Body of pancreas (tissue), 4 donors: ENCODE measurements around the gene TMEM30B. TPM values are rescaled to one million over a fixed set of nuclear protein-coding genes. Genes with fewer than 3 reads are reported as not detected.

Source experiments
- ATAC-seq: fragments of 150-250 bp; one replicate; pipeline ENCODE4 v1.9.1; 2016
- DNase-seq, 4 donors: peaks; one replicate each; pipeline ENCODE4 v3.0.0-alpha.2; 2019
- H3K27ac ChIP-seq, 4 donors: fragments of 200-600 bp; sonication (generic); 1 replicate in 3 of 4; 2 replicates in 1 of 4; pipeline versions ENCODE4 v1.5.1 to v1.6.1; 2016 to 2019; ENCODE audit warnings: mild to moderate bottlenecking in 1 of 4, mixed read lengths in 1 of 4, moderate library complexity in 1 of 4
- H3K27me3 ChIP-seq, 2 donors: fragments of 200-600 bp; sonication (generic); one replicate each; pipeline ENCODE4 v1.6.0; 2016; ENCODE audit warnings: mild to moderate bottlenecking in 1 of 2
- H3K36me3 ChIP-seq, 2 donors: fragments of 200-600 bp; sonication (generic); replicated peaks in 1 of 2; 2 replicates each; pipeline ENCODE4 v1.5.1; 2016; ENCODE audit warnings: low read depth in 2 of 2; ENCODE audit not compliant: insufficient read depth in 1 of 2
- H3K4me1 ChIP-seq: fragments of 200-600 bp; sonication (generic); one replicate; pipeline ENCODE4 v1.6.0; 2016
- H3K4me3 ChIP-seq, 2 donors: fragments of 200-600 bp; sonication (generic); 1 replicate in 1 of 2; 2 replicates in 1 of 2; pipeline ENCODE4 v1.5.1; 2016 to 2019
- H3K9me3 ChIP-seq, 3 donors: fragments of 200-600 bp; sonication (generic); 1 replicate in 2 of 3; 2 replicates in 1 of 3; pipeline ENCODE4 v1.5.1; 2016
- POLR2A ChIP-seq, 3 donors: fragments of 450-650 bp; IDR thresholded peaks; one replicate each; pipeline ENCODE4 v1.6.1; 2016; ENCODE audit warnings: antibody characterized with exemption in 3 of 3, mild to moderate bottlenecking in 2 of 3
- WGBS, 2 donors: methylation state at CpG; one replicate each; pipeline ENCODE4 v1.1.5; 2017; 5-methylcytosine and 5-hydroxymethylcytosine counted together
- intact Hi-C: fragments of 100-400 bp; cut with DNase I; formaldehyde crosslinking; loops from one replicate; pipeline ENCODE4 v1.15.1; 2023
- total RNA-seq, 2 donors: library from RNA; depleted of rRNA; stranded (reverse); fragments of >200 nt; gene quantifications; one replicate each; pipeline ENCODE4 v1.1.0, GENCODE V29; 2016
- TF ChIP-seq, protein P1 (sequence below), 7 experiments: fragments of 450-650 bp in 4 of 7; fragments of 200-600 bp in 3 of 7; sonication (generic) in 3 of 7; IDR thresholded peaks; one replicate each; pipeline ENCODE4 v1.5.1; 2016 to 2019; ENCODE audit warnings: antibody characterized with exemption in 7 of 7

TMEM30B gene
- total RNA-seq, 2 donors from 2014 or later = 14.5 to 30.4 TPM

- ATAC-seq (peak; percentile 24), DNase-seq (peak in 2 of 4 donors; percentile 33 to 44)
- intact Hi-C loops = no loop called here
- Histone ChIP-seq H3K36me3 (no peaks in the 10 kb centered on the region), H3K27me3 (peaks cover 0 to 3% of the 10 kb centered on the region in 2 donors), H3K4me1 (peaks cover 5% of the 10 kb centered on the region), H3K9me3 (no peaks in the 10 kb centered on the region), H3K27ac (no peak overlapping the region), H3K4me3 (no peak overlapping the region)
- no peak for TF ChIP-seq POLR2A (IDR thresholded peaks at IDR 0.05)
- TF ChIP-seq, protein P1, sequence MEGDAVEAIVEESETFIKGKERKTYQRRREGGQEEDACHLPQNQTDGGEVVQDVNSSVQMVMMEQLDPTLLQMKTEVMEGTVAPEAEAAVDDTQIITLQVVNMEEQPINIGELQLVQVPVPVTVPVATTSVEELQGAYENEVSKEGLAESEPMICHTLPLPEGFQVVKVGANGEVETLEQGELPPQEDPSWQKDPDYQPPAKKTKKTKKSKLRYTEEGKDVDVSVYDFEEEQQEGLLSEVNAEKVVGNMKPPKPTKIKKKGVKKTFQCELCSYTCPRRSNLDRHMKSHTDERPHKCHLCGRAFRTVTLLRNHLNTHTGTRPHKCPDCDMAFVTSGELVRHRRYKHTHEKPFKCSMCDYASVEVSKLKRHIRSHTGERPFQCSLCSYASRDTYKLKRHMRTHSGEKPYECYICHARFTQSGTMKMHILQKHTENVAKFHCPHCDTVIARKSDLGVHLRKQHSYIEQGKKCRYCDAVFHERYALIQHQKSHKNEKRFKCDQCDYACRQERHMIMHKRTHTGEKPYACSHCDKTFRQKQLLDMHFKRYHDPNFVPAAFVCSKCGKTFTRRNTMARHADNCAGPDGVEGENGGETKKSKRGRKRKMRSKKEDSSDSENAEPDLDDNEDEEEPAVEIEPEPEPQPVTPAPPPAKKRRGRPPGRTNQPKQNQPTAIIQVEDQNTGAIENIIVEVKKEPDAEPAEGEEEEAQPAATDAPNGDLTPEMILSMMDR (IDR thresholded peaks at IDR 0.05) = no peak
- WGBS, 2 donors = 61 to 68% methylated on average over 8 of the region's 8 CpGs
Measured at GRCh38 chr14:61260939-61261776, 20.0 kb downstream of the TMEM30B start.

DNA sequence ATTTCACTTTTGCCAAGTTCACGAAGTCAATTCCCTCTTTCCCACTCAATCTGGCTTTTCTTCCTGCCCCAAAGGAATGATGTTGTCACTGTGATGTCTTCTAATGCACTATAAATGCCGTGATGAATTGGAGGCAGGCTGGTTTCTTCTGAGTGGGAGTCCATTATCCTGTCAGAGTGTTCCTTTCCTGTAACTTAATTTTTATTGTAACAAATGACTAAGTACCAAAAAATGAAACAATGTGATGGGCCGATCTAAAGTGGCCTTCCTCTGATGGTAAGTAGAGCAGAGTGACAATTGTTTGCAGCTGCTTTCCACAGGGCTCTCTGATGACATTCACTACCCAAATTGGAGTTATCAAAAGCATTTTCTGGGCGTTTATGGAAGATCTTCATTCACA, 22.2 kb downstream of the TMEM30B start:
- Histone ChIP-seq H3K4me1 (peaks cover 5% of the 10 kb centered on the region), H3K27ac (no peak overlapping the region), H3K27me3 (peaks cover 0 to 3% of the 10 kb centered on the region in 2 donors), H3K36me3 (no peaks in the 10 kb centered on the region), H3K4me3 (no peak overlapping the region), H3K9me3 (no peaks in the 10 kb centered on the region)
- no peak for ATAC-seq
- TF ChIP-seq, protein P1 (IDR thresholded peaks at IDR 0.05) = no peak
- no peak for TF ChIP-seq POLR2A (IDR thresholded peaks at IDR 0.05)
- intact Hi-C loops = loop anchor here (10.0 kb wide), 1 partner anchor 904 kb away; no protein-coding TSS in a partner anchor
- DNase-seq = no peak
- WGBS, 2 donors = 58 to 69% methylated on average over 4 of the region's 4 CpGs

DNA sequence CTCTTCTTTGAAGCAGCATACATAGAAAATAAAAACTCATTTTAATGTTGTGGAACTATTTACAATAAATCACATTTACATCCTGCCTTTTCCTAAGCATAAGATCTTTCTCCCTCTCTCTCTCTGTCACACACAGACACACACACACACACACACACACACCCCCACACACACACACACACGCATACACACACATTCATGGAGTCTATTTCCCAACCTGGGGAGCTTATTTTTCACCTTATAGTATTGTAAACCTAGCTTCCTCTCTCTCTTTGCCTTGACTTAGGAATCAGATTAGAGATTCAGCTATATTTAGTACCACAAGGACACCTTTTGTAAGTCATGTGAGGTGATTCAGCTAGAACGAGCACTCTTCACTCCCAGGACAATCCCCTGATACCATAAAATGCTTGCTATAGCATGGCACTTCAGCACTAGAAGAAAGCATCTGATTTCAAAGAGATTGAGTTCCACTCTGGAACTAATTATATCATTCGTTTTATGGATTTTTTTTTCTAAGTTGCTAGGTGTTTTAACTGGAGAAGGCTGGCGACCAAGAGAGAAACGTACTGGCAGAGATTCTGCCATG, 23.6 kb downstream of the TMEM30B start:
- Histone ChIP-seq H3K27me3 (peaks cover 0 to 3% of the 10 kb centered on the region in 2 donors), H3K36me3 (no peaks in the 10 kb centered on the region), H3K27ac (no peak overlapping the region), H3K4me3 (no peak overlapping the region), H3K9me3 (no peaks in the 10 kb centered on the region), H3K4me1 (peaks cover 5% of the 10 kb centered on the region)
- intact Hi-C loops = loop anchor here (10.0 kb wide), 1 partner anchor 903 kb away; no protein-coding TSS in a partner anchor
- 52 to 57% methylated on average over 5 of the region's 5 CpGs for WGBS, 2 donors
- DNase-seq (no peak), ATAC-seq (no peak)
- TF ChIP-seq, protein P1 (IDR thresholded peaks at IDR 0.05) = no peak
- no peak for TF ChIP-seq POLR2A (IDR thresholded peaks at IDR 0.05)

DNA sequence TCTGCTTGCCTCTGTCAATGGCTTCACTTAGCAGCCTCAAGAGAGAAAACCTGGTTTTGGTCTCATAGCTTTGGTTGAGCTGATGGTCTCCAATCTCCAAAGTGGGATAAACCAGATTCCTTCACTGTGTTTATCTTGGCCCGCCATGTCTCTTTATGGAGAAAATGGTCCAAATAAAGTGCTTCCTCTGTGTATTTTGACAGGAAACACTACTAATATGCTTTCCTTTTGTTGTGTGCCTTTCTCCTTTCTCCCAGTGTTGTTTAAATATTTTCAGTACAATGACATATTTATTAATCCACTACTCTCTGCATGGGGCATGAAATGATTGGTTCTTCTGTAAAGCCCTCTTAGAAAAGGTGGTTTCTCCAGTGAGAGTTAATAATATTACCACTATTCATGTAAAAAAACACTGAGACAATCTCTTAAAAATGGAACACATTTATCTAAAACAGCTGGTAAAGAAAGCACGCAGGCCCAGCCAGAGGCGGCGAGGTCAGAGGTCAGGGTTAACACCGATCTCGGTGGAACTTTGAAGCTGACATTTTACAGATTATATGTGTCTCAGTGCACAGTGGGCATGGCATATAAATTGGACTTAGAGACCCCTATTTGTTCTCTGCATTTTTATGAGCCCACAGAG, 24.2 kb downstream of the TMEM30B start:
- Histone ChIP-seq H3K27ac (no peak overlapping the region), H3K9me3 (no peaks in the 10 kb centered on the region), H3K4me1 (peaks cover 5% of the 10 kb centered on the region), H3K4me3 (no peak overlapping the region), H3K36me3 (no peaks in the 10 kb centered on the region), H3K27me3 (peaks cover 0 to 3% of the 10 kb centered on the region in 2 donors)
- intact Hi-C loops = loop anchor here (10.0 kb wide), 1 partner anchor 902 kb away; no protein-coding TSS in a partner anchor
- WGBS, 2 donors = 56 to 66% methylated on average over 6 of the region's 6 CpGs
- TF ChIP-seq, protein P1 (IDR thresholded peaks at IDR 0.05) = no peak
- TF ChIP-seq POLR2A (IDR thresholded peaks at IDR 0.05) = no peak
- DNase-seq (no peak), ATAC-seq (no peak)
